SKM-1 treated with dmso at 0.1 percent for 144 hours (cell line): ENCODE measurements around the gene ITGB3BP.
"Not testable (repeated sequence)": the region's sequence is repeated elsewhere in the genome, so short reads cannot be mapped to it uniquely, and the experiment has no call there.

Experiments used
- DNase-seq: peaks from one replicate; lab custom pipeline; 2025; ENCODE audit not compliant: unreplicated experiment; lab: John Stamatoyannopoulos, UW

Gene ITGB3BP

DNA sequence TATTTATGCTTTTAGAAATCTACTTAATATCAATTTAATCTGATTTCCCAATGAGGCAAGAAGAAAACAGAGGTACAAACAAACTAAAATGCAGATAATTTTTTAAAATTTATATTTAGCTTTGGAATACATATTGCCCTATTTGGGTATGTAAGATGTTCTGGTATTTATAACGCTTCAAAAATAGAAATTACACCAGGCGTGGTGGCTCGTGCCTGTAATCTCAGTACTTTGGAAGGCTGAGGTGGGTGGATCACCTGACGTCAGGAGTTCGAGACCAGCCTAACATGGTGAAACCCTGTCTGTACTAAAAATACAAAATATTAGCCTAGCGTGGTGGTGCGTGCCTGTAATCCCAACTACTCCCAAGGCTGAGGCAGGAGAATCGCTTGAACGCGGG lies 13.3 kb downstream of the ITGB3BP start:
- DNase-seq: no peak

DNA sequence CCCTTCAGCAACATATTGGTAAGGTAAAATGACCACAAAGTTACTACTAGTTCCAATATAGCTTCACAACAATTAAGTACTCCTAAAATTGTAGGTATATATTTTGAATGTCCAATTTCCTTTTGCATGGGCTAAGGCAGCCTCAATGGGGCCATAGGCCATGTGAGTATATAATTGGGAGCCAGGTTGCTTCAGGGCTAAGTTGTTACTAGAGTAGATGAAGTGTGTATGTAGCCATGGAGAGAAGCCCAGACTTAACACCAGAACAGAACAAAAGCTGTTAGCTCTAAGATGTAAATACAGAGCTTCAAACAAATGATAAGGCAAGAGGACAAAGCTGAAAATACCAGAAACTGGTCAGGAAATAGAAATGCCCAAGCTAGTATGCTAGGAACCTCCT lies 16.2 kb downstream of the ITGB3BP start:
- no peak for DNase-seq

GRCh38 chr1:63501256-63501655 lies 21.8 kb downstream of the ITGB3BP start:
- DNase-seq: no peak

DNA sequence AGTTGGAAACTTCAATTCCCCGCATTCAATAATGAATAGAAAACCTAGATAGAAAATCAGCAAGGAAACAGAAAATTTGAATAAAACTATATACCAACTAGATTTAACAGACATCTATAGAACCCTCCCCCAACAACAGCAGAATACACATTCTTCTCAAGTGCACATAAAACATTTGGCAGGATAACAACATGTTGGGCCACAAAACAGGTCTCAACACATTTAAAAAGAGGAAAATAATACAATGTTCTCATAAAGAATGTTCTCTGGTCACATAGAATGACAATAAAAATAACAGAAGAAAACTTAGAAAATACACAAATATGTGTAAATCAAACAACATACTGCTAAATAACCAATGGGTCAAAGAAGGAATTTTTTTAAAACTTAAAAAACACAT lies 24.9 kb downstream of the ITGB3BP start:
- DNase-seq: no peak

GRCh38 chr1:63497577-63497976 lies 25.4 kb downstream of the ITGB3BP start:
- DNase-seq: no peak

- DNase-seq: no peak
Measured at GRCh38 chr1:63487336-63488065, 35.5 kb downstream of the ITGB3BP start.

- DNase-seq: no peak
Measured at GRCh38 chr1:63486629-63487028, 36.4 kb downstream of the ITGB3BP start.

- DNase-seq: no peak
Measured at GRCh38 chr1:63480057-63480456, 43.0 kb downstream of the ITGB3BP start.

DNA sequence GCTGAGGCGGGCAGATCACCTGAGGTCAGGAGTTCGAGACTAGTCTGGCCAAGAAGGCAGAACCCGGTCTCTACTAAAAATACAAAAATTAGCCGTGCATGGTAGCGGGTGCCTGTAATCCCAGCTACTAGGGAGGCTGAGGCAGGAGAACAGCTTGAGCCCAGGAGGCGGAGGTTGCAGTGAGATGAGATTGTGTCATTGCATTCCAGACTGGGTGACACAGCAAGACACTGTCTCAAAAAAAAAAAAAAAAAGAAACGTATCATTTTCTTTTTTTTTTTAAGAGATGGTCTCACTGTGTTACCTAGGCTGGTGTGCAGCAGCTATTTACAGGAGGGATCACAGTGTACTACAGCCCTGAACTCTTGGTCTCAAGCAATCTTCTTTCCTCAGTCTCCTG lies 47.3 kb downstream of the ITGB3BP start:
- no peak for DNase-seq

DNA sequence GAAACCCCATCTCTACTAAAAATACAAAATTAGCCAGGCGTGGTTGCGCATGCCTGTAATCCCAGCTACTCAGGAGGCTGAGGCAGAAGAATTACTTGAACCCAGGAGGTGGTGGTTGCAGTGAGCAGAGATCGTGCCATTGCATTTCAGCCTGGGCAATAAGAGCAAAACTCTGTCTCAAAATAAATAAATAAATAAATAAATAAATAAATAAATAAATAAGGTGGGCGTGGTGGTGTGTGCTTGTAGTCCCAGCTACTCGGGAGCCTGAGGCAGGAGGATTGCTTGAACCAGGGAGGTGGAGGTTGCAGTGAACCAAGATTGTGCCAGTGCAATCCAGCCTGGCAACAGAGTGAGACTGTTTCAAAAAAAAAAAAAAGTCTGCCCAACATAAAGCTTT lies 54.3 kb downstream of the ITGB3BP start:
- not testable (repeated sequence) for DNase-seq

GRCh38 chr1:63466759-63467158 lies 56.3 kb downstream of the ITGB3BP start:
- no peak for DNase-seq

GRCh38 chr1:63466181-63466580 lies 56.8 kb downstream of the ITGB3BP start:
- DNase-seq: no peak

- DNase-seq: peak; percentile 50
Measured at GRCh38 chr1:63463248-63463647, 59.8 kb downstream of the ITGB3BP start.

GRCh38 chr1:63461661-63462230 lies 61.3 kb downstream of the ITGB3BP start:
- DNase-seq: no peak

DNA sequence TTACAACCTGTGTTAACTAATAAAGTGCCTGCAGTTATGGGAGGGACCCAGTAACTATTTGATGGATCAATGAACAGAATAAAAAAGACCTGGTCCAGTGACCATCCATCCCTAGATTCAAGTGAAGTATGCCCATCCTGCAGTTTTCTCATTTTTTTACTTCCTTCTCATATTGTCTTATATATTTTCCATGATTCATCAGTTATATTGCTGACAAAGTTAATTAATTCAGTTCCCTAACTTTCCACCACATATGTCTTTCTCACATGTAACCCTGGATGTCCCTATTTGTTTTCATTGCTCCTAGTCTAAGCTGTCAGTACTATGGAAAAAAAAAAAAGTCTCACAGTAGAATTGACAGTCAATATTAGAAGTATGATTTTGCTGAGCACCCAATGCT lies 64.3 kb downstream of the ITGB3BP start:
- no peak for DNase-seq

DNA sequence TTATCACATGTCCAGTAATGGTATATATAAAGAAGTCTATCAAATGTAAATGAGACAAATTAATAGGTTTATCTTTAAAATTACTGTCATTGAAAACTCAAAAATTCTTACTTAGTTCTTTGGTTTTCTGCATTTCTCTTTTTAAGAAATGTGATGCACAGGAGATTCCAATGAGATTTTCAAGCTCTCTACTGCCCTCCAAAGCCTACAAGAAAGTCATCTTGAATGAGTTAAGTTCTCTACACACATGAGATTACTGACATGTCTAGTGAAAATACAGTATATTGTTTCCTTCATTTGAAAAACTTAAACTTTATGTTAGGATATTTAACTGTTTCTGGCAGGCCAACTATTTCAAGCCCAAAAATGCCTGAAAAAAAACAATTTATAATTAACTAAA lies 68.8 kb downstream of the ITGB3BP start:
- DNase-seq: no peak

DNA sequence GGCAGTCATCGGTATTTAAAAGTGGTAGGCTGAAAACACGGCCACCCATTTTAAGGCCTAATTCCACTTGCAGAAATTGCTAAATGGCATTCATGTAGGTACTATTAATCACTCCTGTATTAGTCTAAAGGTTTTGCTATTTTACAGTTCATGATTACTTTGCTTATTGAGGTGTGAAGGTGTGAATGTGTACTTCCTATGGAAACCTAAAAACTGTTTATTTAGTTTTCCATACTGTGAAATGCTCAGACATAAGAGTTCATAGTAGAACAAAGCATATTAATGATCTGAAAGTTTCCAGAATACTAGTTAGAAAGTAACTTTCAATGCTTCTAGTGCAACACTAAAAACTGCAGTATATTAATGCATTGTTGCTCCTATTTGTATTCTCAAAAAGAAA lies 69.8 kb downstream of the ITGB3BP start:
- DNase-seq: no peak

DNA sequence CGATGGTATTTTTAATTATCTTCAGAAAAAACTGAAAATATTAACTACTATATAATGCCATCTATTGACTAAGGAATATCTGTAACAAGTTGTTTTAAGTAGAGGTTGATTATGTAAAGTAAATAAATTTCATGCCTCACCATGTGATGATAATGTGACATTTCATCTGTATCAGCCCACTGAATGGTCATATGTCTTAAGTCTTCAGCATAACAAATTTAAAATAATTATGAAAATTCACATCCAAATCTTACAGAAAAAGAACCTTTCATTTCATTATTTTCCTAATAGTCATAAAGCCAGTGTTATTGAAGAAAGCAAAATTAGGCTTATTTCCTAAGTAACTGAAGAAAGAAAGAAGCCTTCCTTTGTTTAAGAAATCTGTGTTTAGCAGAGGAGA lies 72.6 kb downstream of the ITGB3BP start:
- no peak for DNase-seq

GRCh38 chr1:63448731-63449246 lies 74.2 kb downstream of the ITGB3BP start:
- DNase-seq: no peak

GRCh38 chr1:63442141-63442475 lies 80.9 kb downstream of the ITGB3BP start:
- no peak for DNase-seq

DNA sequence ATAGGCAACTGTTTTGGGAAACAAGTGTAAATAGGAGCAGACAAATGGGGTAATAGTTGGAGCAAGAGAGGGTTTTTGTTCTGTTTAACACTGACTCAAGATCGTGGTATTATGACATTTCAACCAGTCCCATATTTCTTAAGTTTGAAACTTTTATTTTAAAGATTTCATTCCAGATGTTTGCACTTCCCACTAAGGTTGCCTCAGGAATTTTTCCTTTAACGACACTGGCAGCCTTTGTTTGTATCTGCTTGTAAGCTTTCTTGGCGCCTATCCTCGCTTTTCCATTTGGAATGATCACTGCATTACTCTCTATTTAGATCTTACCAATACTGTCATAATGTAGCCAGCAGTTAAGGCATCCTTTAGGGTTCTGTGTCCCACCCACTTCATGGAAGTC lies 87.9 kb downstream of the ITGB3BP start:
- DNase-seq: no peak

DNA sequence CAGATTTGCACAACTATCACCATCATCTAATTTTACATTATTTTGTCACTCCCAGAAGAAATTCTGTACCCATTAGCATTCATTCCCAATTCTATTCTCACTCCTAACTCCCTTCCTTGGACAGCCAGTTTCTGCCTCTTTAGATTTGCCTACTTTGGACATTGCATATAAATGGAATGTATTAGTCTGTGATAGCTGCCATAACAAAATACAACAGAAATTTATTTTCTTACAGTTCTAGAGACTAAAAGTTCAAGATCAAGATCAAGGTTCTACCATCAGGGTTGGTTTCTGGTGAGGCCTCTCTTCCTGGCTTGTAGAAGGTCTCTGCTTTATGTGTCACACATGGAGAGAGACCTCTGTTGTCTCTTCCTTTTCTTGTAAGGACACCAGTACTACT lies 93.7 kb downstream of the ITGB3BP start:
- DNase-seq: no peak

DNA sequence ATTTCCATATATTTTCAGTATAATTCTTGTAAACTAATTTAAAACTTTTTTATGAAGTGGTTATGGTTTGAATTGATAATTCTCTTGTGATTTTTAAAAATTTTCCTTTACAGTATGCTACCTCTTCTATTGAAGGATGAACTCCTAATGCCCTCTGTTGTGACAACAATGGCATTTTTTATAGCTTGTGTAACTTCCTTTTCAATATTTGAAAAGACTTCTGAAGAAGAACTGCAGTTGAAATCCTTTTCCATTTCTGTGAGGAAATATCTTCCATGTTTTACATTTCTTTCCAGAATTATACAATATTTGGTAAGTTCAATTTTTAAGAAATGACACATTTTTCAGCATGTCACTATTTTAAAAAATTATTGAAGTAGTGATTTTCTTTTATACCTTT lies 94.2 kb downstream of the ITGB3BP start:
- DNase-seq: no peak
